Hepatocyte (in vitro differentiated cells): Measurements from ENCODE around the gene ADAM12. TPM values are rescaled to one million over a fixed set of nuclear protein-coding genes. Genes with fewer than 3 reads are reported as not detected.
"Not testable (repeated sequence)": the region's sequence is repeated elsewhere in the genome, so short reads cannot be mapped to it uniquely, and the experiment has no call there.

Experiments
- DNase-seq: peaks from one replicate; pipeline ENCODE4 v3.0.0-alpha.2; 2016; ENCODE audit warnings: low spot score
- H2AFZ ChIP-seq: fragments of 200-600 bp; sonication (generic); 2 replicates; pipeline ENCODE4 v1.6.0; 2016; ENCODE audit warnings: antibody characterized with exemption, mild to moderate bottlenecking
- H3K27ac ChIP-seq: fragments of 200-600 bp; sonication (generic); 2 replicates; pipeline ENCODE4 v1.5.1; 2016; ENCODE audit warnings: mild to moderate bottlenecking
- H3K27me3 ChIP-seq: fragments of 200-600 bp; sonication (generic); 2 replicates; pipeline ENCODE4 v1.6.1; 2016
- H3K36me3 ChIP-seq: fragments of 200-600 bp; sonication (generic); replicated peaks from 2 replicates; pipeline ENCODE4 v1.5.1; 2016; ENCODE audit warnings: low read depth; ENCODE audit not compliant: insufficient read depth
- H3K4me1 ChIP-seq: fragments of 200-600 bp; sonication (generic); 2 replicates; pipeline ENCODE4 v1.5.1; 2016; ENCODE audit warnings: mild to moderate bottlenecking, moderate library complexity; ENCODE audit not compliant: insufficient read depth
- H3K4me2 ChIP-seq: fragments of 200-600 bp; sonication (generic); 2 replicates; pipeline ENCODE4 v1.6.0; 2016
- H3K4me3 ChIP-seq: fragments of 200-600 bp; sonication (generic); 2 replicates; pipeline ENCODE4 v1.5.1; 2016; ENCODE audit warnings: mild to moderate bottlenecking
- H3K79me2 ChIP-seq: fragments of 200-600 bp; sonication (generic); 2 replicates; pipeline ENCODE4 v1.6.0; 2017; ENCODE audit warnings: mild to moderate bottlenecking
- H3K9me2 ChIP-seq: fragments of 200-600 bp; sonication (generic); replicated peaks from 2 replicates; pipeline ENCODE4 v1.6.0; 2017; ENCODE audit warnings: mild to moderate bottlenecking; ENCODE audit not compliant: insufficient read depth
- H3K9me3 ChIP-seq: fragments of 200-600 bp; sonication (generic); 2 replicates; pipeline ENCODE4 v1.5.1; 2016; ENCODE audit warnings: low read depth, mild to moderate bottlenecking
- H4K20me1 ChIP-seq: fragments of 200-600 bp; sonication (generic); 2 replicates; pipeline ENCODE4 v1.6.0; 2016; ENCODE audit warnings: mild to moderate bottlenecking; ENCODE audit not compliant: insufficient read depth, poor library complexity, severe bottlenecking
- EZH2 ChIP-seq: fragments of 200-600 bp; sonication (generic); IDR thresholded peaks from 2 replicates; pipeline ENCODE4 v1.6.1; 2016; ENCODE audit warnings: antibody characterized with exemption, mild to moderate bottlenecking, borderline replicate concordance
- EZH2phosphoT487 ChIP-seq: fragments of 200-600 bp; sonication (generic); IDR thresholded peaks from one replicate; pipeline ENCODE4 v1.6.1; 2018; ENCODE audit warnings: antibody characterized with exemption, mild to moderate bottlenecking, low read depth, moderate library complexity; ENCODE audit not compliant: unreplicated experiment, severe bottlenecking
- WGBS: methylation state at CpG from one replicate; pipeline ENCODE4 v1.1.6; 2016; ENCODE audit warnings: low lambda C conversion rate; ENCODE audit errors: missing lambda C conversion rate; 5-methylcytosine and 5-hydroxymethylcytosine counted together
- polyA plus RNA-seq: library from polyadenylated mRNA; unstranded; fragments of >200 nt; fragmentation: Nextera tagmentation; extraction: Ambion mirVana; gene quantifications from 2 replicates; pipeline ENCODE4 v1.2.1, GENCODE V29; 2016
- total RNA-seq: library from RNA; depleted of rRNA; stranded (reverse); fragments of >200 nt; gene quantifications from 2 replicates; pipeline ENCODE4 v1.2.3, GENCODE V29; 2014
- TF ChIP-seq, protein P1 (sequence below): fragments of 200-600 bp; sonication (generic); IDR thresholded peaks from 2 replicates; pipeline ENCODE4 v1.5.1; 2016; ENCODE audit warnings: antibody characterized with exemption, mild to moderate bottlenecking; ENCODE audit not compliant: poor library complexity

Gene ADAM12
- total and polyA plus RNA-seq, 2 experiments from 2014 or later, result 4.9 to 11.3 TPM

DNA sequence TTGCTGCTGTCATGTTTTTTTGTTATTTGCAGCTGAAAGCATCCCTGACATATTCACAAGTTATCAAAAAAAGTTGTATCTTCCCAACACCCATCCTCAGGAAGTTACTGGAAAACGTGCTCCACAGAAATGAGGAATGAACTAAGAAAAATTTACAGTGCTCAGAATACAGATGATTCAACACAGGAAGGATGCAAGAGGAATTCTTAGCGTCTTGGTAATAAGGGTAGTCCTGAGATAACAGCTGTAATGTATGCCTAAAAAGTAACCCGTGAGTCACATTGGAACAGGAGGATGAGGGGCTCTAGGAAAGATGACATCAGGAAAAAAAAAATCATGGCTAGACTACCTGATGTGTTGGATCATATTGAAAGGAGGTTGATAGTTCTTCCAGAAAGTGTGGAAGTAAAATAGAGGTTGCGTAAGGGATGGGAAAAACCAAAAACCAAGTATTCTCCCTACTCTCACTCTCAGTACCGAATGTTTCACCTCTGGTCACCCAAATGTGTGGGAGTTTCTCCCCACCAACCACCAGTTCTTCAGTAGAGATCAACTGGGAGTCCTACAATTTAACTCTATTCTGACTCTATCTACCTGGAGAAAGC lies 3.9 kb downstream of the ADAM12 start:
- 76% methylated on average over 5 of the region's 5 CpGs for WGBS
- no peak overlapping the region for H3K4me2 ChIP-seq
- H3K79me2 ChIP-seq, result no peaks in the 10 kb centered on the region

DNA sequence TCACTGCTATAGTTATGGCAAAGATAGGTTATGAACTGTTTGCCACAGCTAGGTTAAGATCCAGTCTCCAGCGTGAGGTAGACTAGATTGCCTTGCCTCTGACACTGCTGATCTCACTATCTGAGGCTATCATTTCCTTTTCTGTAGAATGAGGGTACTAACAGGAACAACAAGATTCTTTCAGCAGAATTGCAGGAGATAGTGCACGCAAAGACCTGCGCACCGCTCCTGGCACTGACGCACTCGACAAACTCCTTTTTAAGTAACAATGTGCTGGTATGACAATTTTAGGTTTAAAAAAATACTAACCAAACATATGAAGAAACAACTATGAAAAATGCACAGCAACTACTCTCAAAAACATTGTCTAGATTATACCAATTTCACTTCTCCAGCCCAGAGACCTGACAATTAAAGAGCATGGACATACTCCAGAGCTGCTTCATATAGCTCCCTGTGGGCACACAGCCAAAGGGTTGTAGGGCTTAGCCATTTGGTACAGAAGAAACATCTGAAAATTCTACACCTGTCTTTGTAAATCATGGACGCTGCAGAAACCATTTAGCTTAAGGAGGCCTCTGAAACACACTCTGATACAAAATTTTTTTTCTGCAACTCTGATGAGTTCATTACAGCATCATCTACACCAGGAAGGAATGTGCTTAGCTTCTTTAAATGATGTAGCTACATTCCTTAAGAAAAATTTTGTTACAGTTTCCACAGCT lies 7.8 kb downstream of the ADAM12 start:
- no peak overlapping the region for H3K4me2 ChIP-seq
- H2AFZ ChIP-seq, result no peak overlapping the region
- H3K27ac ChIP-seq, result no peak overlapping the region
- H3K9me3 ChIP-seq, result no peaks in the 10 kb centered on the region
- no peak for DNase-seq
- no peaks in the 10 kb centered on the region for H4K20me1 ChIP-seq
- no peak overlapping the region for H3K4me3 ChIP-seq
- TF ChIP-seq EZH2phosphoT487 (no peak), EZH2 (no peak)
- TF ChIP-seq, protein P1, sequence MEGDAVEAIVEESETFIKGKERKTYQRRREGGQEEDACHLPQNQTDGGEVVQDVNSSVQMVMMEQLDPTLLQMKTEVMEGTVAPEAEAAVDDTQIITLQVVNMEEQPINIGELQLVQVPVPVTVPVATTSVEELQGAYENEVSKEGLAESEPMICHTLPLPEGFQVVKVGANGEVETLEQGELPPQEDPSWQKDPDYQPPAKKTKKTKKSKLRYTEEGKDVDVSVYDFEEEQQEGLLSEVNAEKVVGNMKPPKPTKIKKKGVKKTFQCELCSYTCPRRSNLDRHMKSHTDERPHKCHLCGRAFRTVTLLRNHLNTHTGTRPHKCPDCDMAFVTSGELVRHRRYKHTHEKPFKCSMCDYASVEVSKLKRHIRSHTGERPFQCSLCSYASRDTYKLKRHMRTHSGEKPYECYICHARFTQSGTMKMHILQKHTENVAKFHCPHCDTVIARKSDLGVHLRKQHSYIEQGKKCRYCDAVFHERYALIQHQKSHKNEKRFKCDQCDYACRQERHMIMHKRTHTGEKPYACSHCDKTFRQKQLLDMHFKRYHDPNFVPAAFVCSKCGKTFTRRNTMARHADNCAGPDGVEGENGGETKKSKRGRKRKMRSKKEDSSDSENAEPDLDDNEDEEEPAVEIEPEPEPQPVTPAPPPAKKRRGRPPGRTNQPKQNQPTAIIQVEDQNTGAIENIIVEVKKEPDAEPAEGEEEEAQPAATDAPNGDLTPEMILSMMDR, result no peak
- H3K4me1 ChIP-seq, result no peaks in the 10 kb centered on the region
- WGBS, result 83% methylated on average over 7 of the region's 7 CpGs
- H3K79me2 ChIP-seq, result peaks cover 3% of the 10 kb centered on the region
- H3K27me3 ChIP-seq, result no peaks in the 10 kb centered on the region
- H3K9me2 ChIP-seq, result no peaks in the 10 kb centered on the region
- no peaks in the 10 kb centered on the region for H3K36me3 ChIP-seq

More for the DNA sequence above, 3.9 kb downstream of the ADAM12 start:
- Histone ChIP-seq H3K36me3 (no peaks in the 10 kb centered on the region), H3K4me3 (no peak overlapping the region), H3K27me3 (peaks cover 22% of the 10 kb centered on the region), H4K20me1 (no peaks in the 10 kb centered on the region), H3K27ac (no peak overlapping the region), H3K4me1 (no peaks in the 10 kb centered on the region), H3K9me3 (no peaks in the 10 kb centered on the region), H3K9me2 (no peaks in the 10 kb centered on the region), H2AFZ (no peak overlapping the region)
- DNase-seq, result no peak
- no peak for TF ChIP-seq EZH2phosphoT487
- TF ChIP-seq EZH2, result no peak
- TF ChIP-seq, protein P1, result no peak

DNA sequence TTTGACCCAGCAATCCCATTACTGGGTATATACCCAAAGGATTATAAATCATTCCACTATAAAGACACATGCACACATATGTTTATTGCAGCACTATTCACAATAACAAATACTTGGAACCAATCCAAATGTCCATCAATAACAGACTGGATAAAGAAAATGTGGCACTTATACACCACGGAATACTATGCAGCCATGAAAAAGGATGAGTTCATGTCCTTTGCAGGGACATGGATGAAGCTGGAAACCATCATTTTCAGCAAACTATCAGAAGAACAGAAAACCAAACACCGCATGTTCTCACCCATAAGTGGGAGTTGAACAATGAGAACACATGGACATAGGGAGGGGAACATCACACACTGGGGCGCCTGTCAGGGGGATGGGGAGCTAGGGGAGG lies 9.1 kb downstream of the ADAM12 start:
- not testable (repeated sequence) for H3K9me2 ChIP-seq, H3K4me2 ChIP-seq, H3K27me3 ChIP-seq, H2AFZ ChIP-seq, DNase-seq, H3K79me2 ChIP-seq, H3K27ac ChIP-seq, H3K4me1 ChIP-seq, H3K36me3 ChIP-seq, H3K4me3 ChIP-seq, H3K9me3 ChIP-seq, H4K20me1 ChIP-seq
- 91% methylated on average over 3 of the region's 3 CpGs for WGBS

DNA sequence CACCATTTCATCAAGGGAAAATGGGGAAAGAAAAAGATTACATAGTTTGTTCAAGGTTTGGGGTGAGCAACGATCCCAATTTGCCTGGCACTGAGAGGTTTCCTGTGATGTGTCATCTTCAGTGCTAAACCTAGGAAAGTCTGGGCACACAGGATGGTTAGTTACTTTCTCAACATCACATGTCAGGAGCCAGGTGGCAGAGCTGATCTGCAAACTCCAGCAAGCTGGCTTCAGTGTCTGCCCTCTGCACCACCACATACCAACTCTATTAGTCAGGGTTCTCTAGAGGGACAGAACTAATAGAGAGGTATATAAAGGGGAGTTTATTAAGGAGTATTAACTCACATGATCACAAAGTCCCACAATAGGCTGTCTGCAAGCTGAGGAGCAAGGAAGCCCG lies 11.3 kb downstream of the ADAM12 start:
- Histone ChIP-seq H3K27ac (no peak overlapping the region), H3K4me3 (no peak overlapping the region), H3K4me1 (no peaks in the 10 kb centered on the region), H3K4me2 (no peak overlapping the region), H3K9me3 (no peaks in the 10 kb centered on the region), H3K27me3 (no peaks in the 10 kb centered on the region), H2AFZ (no peak overlapping the region), H4K20me1 (no peaks in the 10 kb centered on the region), H3K79me2 (peaks cover 3% of the 10 kb centered on the region), H3K9me2 (no peaks in the 10 kb centered on the region), H3K36me3 (no peaks in the 10 kb centered on the region)
- DNase-seq, result no peak
- TF ChIP-seq, protein P1, result no peak
- TF ChIP-seq EZH2 (no peak), EZH2phosphoT487 (no peak)
- 89% methylated on average over 2 of the region's 2 CpGs for WGBS
